GM12878 (cell line): Measurements from ENCODE around the gene IHH. TPM values are rescaled to one million over a fixed set of nuclear protein-coding genes. Genes with fewer than 3 reads are reported as not detected.

Source experiments
- ATAC-seq: fragments of 200-7000 bp; cut with Tn5 transposase; 3 replicates; pipeline ENCODE4 v1.9.1; 2020; ENCODE audit warnings: mild to moderate bottlenecking, moderate library complexity
- BruUV-seq: library from RNA; stranded (reverse); fragments of 400-500 nt; replicated peaks from 2 replicates; lab custom pipeline; 2021; lab: Mats Ljungman, UMichigan
- CTCF ChIA-PET: fragments of 300-600 bp; sonication (Branson Sonifier 250); formaldehyde crosslinking; extraction: SDS; loops from one replicate; lab custom pipeline; 2021; ENCODE audit warnings: inconsistent platforms; lab: Yijun Ruan, JAX
- POLR2A ChIA-PET: fragments of 350-600 bp; formaldehyde crosslinking; extraction: SDS; loops from one replicate; lab custom pipeline; 2021; ENCODE audit warnings: inconsistent platforms; lab: Charles Lee
- RAD21 ChIA-PET: fragments of 300-600 bp; sonication (Branson Sonifier 250); formaldehyde crosslinking; loops from one replicate; lab custom pipeline; 2023; ENCODE audit warnings: antibody characterized with exemption; ENCODE audit not compliant: unreplicated experiment; lab: Charles Lee
- SMC1A ChIA-PET: fragments of 300-600 bp; sonication (Branson Sonifier 250); formaldehyde crosslinking; loops from one replicate; lab custom pipeline; 2023; ENCODE audit not compliant: unreplicated experiment, uncharacterized antibody; lab: Charles Lee
- DNase-seq: peaks from one replicate; pipeline ENCODE4 v3.0.0-alpha.2; 2011; ENCODE audit warnings: low read depth, low spot score
- FAIRE-seq: peaks from 3 replicates; lab custom pipeline; 2011; peaks lifted over from hg19 to GRCh38; lab: Jason Lieb, UNC
- H2AFZ ChIP-seq: 2 replicates; pipeline ENCODE4 v1.6.0; 2011; ENCODE audit warnings: low read depth, low read length, control low read depth; ENCODE audit not compliant: control insufficient read depth
- H3K27ac ChIP-seq: 2 replicates; pipeline ENCODE4 v1.5.1; 2011; ENCODE audit warnings: control low read depth; ENCODE audit not compliant: control insufficient read depth, insufficient read depth
- H3K27me3 ChIP-seq, 2 experiments: replicated peaks in 1 of 2; 2 replicates each; pipeline versions ENCODE4 v1.6.0 to v1.6.1; 2011; ENCODE audit warnings: low read length in 1 of 2; ENCODE audit not compliant: control insufficient read depth in 2 of 2, insufficient read depth in 2 of 2
- H3K36me3 ChIP-seq, 2 experiments: 2 replicates each; pipeline ENCODE4 v1.5.1; 2011; ENCODE audit warnings: low read length in 1 of 2; ENCODE audit not compliant: control insufficient read depth in 2 of 2, insufficient read depth in 2 of 2
- H3K4me1 ChIP-seq: 2 replicates; pipeline ENCODE4 v1.6.1; 2011; ENCODE audit warnings: mild to moderate bottlenecking, low read length, moderate library complexity, mixed read lengths; ENCODE audit not compliant: control insufficient read depth, insufficient read depth
- H3K4me2 ChIP-seq: 2 replicates; pipeline ENCODE4 v1.6.0; 2011; ENCODE audit warnings: control low read depth; ENCODE audit not compliant: control insufficient read depth, insufficient read depth
- H3K4me3 ChIP-seq: fragments of 200-600 bp; sonication (generic); 2 replicates; pipeline ENCODE4 v1.5.1; 2016
- H3K79me2 ChIP-seq: 2 replicates; pipeline ENCODE4 v1.6.0; 2011; ENCODE audit warnings: low read length; ENCODE audit not compliant: control insufficient read depth, insufficient read depth
- H3K9ac ChIP-seq: 2 replicates; pipeline ENCODE4 v1.8.0; 2011; ENCODE audit warnings: low read length, control low read depth, mixed read lengths; ENCODE audit not compliant: control insufficient read depth, insufficient read depth
- H3K9me3 ChIP-seq: replicated peaks from 3 replicates; pipeline ENCODE4 v1.5.1; 2011; ENCODE audit warnings: mild to moderate bottlenecking, low read length; ENCODE audit not compliant: control insufficient read depth, insufficient read depth
- H4K20me1 ChIP-seq: 2 replicates; pipeline ENCODE4 v1.6.0; 2011; ENCODE audit not compliant: control insufficient read depth, insufficient read depth
- NFIC ChIP-seq: IDR thresholded peaks from 2 replicates; pipeline ENCODE4 v1.6.1; 2012; ENCODE audit warnings: low read depth, mild to moderate bottlenecking, inconsistent platforms, low read length, moderate library complexity
- NFYB ChIP-seq: IDR thresholded peaks from 2 replicates; pipeline ENCODE4 v1.6.1; 2011; ENCODE audit warnings: low read depth, mild to moderate bottlenecking, low read length, improper control_type of control experiment, moderate library complexity; ENCODE audit not compliant: insufficient read depth
- RAD21 ChIP-seq: IDR thresholded peaks from 2 replicates; pipeline ENCODE4 v1.6.1; 2011; ENCODE audit warnings: mild to moderate bottlenecking, low read depth, low read length, moderate library complexity; ENCODE audit not compliant: insufficient read depth
- SMAD1 ChIP-seq: fragments of 450-650 bp; IDR thresholded peaks from 2 replicates; pipeline ENCODE4 v1.6.1; 2018; ENCODE audit warnings: mild to moderate bottlenecking, low read depth; ENCODE audit not compliant: partially characterized antibody
- SMARCA5 ChIP-seq: fragments of 450-650 bp; IDR thresholded peaks from 2 replicates; pipeline ENCODE4 v1.6.1; 2017; ENCODE audit warnings: mild to moderate bottlenecking
- YY1 ChIP-seq: IDR thresholded peaks from 2 replicates; pipeline ENCODE4 v1.6.1; 2011; ENCODE audit warnings: low read depth, mild to moderate bottlenecking, low read length
- WGBS: methylation state at CpG from one replicate; pipeline ENCODE4 v1.1.6; 2016; ENCODE audit warnings: low lambda C conversion rate; ENCODE audit not compliant: insufficient replicate concordance, insufficient coverage; ENCODE audit errors: missing lambda C conversion rate; 5-methylcytosine and 5-hydroxymethylcytosine counted together
- in situ Hi-C: fragments of 300-500 bp; cut with MboI; formaldehyde crosslinking; loops from 9 replicates; pipeline ENCODE4 v1.14.3; 2018; ENCODE audit warnings: mixed read lengths
- intact Hi-C: fragments of 100-400 bp; cut with micrococcal nuclease; formaldehyde crosslinking; loops from one replicate; pipeline ENCODE4 v1.14.2; 2022; ENCODE audit not compliant: unreplicated experiment
- polyA plus RNA-seq, 11 experiments: library from polyadenylated mRNA; depleted of rRNA in 4 of 11; unstranded in 6 of 11; stranded (reverse) in 5 of 11; fragments of >200 nt; fragmentation: Nextera tagmentation in 4 of 11; fragmentation: Illumina TruSeq in 1 of 11; extraction: Ambion mirVana in 4 of 11; extraction: Trizol in 1 of 11; gene quantifications; 1 replicate in 1 of 11; 2 replicates in 10 of 11; pipeline versions ENCODE4 v1.2.1 to v1.2.3, GENCODE V29; 2011 to 2016; ENCODE audit warnings: inconsistent platforms in 2 of 11, missing spikeins in 2 of 11, low read depth in 1 of 11
- total RNA-seq, 4 experiments: library from RNA; depleted of rRNA in 3 of 4; stranded (reverse); fragments of >200 nt in 3 of 4; fragmentation: Illumina TruSeq in 1 of 4; extraction: Trizol in 1 of 4; gene quantifications; 2 replicates each; pipeline versions ENCODE4 v1.2.1 to v1.2.3, GENCODE V29; 2013 to 2021
- TF ChIP-seq, protein P1 (sequence below): IDR thresholded peaks from 2 replicates; pipeline ENCODE4 v1.6.1; 2012; ENCODE audit warnings: low read length, inconsistent platforms
- TF ChIP-seq, protein P2 (sequence below), 3 experiments: IDR thresholded peaks in 2 of 3; conservative IDR thresholded peaks in 1 of 3; 2 replicates each; pipeline ENCODE4 v1.5.1; 2011; ENCODE audit warnings: low read depth in 3 of 3, low read length in 3 of 3, mild to moderate bottlenecking in 3 of 3, control low read depth in 2 of 3, moderate library complexity in 2 of 3, inconsistent platforms in 1 of 3, mixed read lengths in 1 of 3; ENCODE audit not compliant: control insufficient read depth in 2 of 3, insufficient read depth in 1 of 3; ENCODE audit errors: extremely low read depth in 1 of 3
- TF ChIP-seq, protein P3 (sequence below): fragments of 450-650 bp; IDR thresholded peaks from 2 replicates; pipeline ENCODE4 v1.6.1; 2016; ENCODE audit warnings: mild to moderate bottlenecking

IHH gene
- total and polyA plus RNA-seq, 10 of the 15 experiments (the other 5 are each of a cell fraction or from before 2014, with no cell fraction given) = 0.04 TPM; not detected in 9

DNA sequence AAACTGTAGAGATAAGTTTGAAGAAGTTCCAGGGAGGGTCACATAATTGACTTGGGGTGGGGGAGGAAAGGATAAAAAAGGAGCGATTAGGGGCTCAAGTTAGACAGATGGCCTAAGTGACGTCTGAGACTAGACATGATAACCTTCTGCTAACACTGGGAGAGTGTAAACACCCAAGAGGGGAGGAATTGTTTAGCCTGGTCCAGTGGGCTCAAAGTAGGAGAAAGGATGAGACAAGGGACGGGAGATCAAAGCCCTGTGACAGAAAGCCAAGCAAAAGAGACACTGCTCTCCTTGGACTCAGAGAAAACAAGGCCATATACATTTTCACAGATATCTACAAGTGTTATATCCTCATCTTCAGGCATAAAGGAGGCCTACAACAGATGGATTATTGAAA is 45.5 kb upstream of the IHH start (continued):
- TF ChIP-seq, protein P1, sequence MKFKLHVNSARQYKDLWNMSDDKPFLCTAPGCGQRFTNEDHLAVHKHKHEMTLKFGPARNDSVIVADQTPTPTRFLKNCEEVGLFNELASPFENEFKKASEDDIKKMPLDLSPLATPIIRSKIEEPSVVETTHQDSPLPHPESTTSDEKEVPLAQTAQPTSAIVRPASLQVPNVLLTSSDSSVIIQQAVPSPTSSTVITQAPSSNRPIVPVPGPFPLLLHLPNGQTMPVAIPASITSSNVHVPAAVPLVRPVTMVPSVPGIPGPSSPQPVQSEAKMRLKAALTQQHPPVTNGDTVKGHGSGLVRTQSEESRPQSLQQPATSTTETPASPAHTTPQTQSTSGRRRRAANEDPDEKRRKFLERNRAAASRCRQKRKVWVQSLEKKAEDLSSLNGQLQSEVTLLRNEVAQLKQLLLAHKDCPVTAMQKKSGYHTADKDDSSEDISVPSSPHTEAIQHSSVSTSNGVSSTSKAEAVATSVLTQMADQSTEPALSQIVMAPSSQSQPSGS = no peak
- no peak for TF ChIP-seq SMAD1

DNA sequence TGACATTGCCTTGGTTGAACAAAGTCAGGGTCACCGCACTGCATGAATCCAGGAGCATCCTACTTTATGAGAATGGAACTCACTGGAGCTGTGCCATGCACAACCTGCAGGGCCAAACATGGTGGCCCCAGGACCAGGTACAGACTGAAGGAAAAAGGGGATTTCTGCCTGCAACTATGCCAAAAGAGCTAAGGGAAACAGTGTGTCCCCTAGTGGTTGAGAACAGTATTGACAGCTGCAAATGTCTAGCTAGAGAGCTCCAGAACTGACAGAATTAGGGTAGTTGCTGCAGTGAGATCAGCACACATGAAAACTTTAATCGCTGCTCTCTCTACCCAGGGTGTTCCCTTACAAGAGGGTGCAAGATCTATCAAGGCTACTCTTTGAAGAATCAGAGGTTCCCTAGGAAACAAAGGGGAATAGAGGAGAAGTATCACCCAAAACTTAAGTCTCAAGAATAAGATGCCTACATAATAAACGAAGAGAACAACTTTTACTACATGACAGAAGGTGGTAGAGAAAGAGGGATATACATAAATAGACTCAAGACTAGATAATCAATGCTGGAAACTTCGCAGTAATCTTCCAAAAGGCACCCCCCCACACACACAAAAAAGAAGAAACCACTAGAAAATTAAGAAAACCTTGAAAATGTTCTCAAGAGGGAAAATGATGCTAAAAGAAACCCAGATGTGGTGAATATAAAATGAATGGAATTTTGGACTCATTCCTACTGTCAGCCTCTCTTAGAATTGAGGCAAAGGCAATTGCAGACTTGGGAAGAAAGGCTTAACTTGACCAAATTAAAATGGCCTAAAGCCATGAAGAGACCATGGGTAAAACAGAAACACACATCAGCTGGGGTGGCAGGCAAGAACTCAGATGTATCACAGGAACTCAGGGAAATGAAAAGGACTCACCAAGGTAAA is 43.6 kb upstream of the IHH start:
- peak; percentile 27 for FAIRE-seq
- no peak overlapping the region for H3K4me3 ChIP-seq
- no peaks in the 10 kb centered on the region for H3K79me2 ChIP-seq
- no peaks in the 10 kb centered on the region; a peak in 1 of 4 replicates for H3K36me3 ChIP-seq
- no peak overlapping the region for H3K27ac ChIP-seq
- no peaks in the 10 kb centered on the region for H3K9me3 ChIP-seq
- in situ Hi-C loops = no loop called here
- DNase-seq = no peak
- no peak overlapping the region for H2AFZ ChIP-seq
- H3K4me2 ChIP-seq = no peak overlapping the region
- peak; percentile 97 for ATAC-seq
- CTCF ChIA-PET = interaction anchor here (0.6 to 10.8 kb wide), 34 partner anchors 8 to 252 kb away, joined by 3 to 365 read pairs (median 4); partner anchors contain the start of gene CFAP65
- intact Hi-C loops = loop anchor here (5.0 kb wide), 1 partner anchor 42 kb away; the partner anchor contains the start of gene IHH
- no TSS peak for BruUV-seq
- POLR2A ChIA-PET = interaction anchor here (1.0 kb wide), 1 partner anchor 24 kb away, joined by 3 read pairs; no protein-coding TSS in a partner anchor
- SMC1A ChIA-PET = interaction anchor here (0.6 to 4.1 kb wide), 22 partner anchors 9 to 228 kb away, joined by 3 to 57 read pairs (median 4); partner anchors contain the start of gene CFAP65
- RAD21 ChIA-PET = interaction anchor here (0.7 to 2.3 kb wide), 20 partner anchors 9 to 227 kb away, joined by 3 to 56 read pairs (median 4); no protein-coding TSS in a partner anchor
- WGBS = 52% methylated on average over 4 of the region's 4 CpGs
- no peaks in the 10 kb centered on the region for H3K27me3 ChIP-seq
- no peaks in the 10 kb centered on the region for H3K4me1 ChIP-seq
- no peaks in the 10 kb centered on the region for H4K20me1 ChIP-seq
- no peak overlapping the region for H3K9ac ChIP-seq
- TF ChIP-seq RAD21 = peak; percentile 54
- peak; percentile 45; the same call in 1 of the 2 replicates for TF ChIP-seq YY1
- TF ChIP-seq, protein P2, sequence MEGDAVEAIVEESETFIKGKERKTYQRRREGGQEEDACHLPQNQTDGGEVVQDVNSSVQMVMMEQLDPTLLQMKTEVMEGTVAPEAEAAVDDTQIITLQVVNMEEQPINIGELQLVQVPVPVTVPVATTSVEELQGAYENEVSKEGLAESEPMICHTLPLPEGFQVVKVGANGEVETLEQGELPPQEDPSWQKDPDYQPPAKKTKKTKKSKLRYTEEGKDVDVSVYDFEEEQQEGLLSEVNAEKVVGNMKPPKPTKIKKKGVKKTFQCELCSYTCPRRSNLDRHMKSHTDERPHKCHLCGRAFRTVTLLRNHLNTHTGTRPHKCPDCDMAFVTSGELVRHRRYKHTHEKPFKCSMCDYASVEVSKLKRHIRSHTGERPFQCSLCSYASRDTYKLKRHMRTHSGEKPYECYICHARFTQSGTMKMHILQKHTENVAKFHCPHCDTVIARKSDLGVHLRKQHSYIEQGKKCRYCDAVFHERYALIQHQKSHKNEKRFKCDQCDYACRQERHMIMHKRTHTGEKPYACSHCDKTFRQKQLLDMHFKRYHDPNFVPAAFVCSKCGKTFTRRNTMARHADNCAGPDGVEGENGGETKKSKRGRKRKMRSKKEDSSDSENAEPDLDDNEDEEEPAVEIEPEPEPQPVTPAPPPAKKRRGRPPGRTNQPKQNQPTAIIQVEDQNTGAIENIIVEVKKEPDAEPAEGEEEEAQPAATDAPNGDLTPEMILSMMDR (IDR thresholded peaks at IDR 0.05 in 2 of 3, conservative IDR thresholded peaks at IDR 0.05 in 1 of 3; ENCODE audit: control insufficient read depth in 2 of 3, extremely low read depth in 1 of 3, insufficient read depth in 1 of 3, low read depth in 3 of 3, low read length in 3 of 3) = peak; percentile 70 to 95 (median 90)
- TF ChIP-seq NFYB = no peak
- 0 out of 2 replicates have a peak, but pooled peaks have one; percentile 17 for TF ChIP-seq SMARCA5
- TF ChIP-seq, protein P3, sequence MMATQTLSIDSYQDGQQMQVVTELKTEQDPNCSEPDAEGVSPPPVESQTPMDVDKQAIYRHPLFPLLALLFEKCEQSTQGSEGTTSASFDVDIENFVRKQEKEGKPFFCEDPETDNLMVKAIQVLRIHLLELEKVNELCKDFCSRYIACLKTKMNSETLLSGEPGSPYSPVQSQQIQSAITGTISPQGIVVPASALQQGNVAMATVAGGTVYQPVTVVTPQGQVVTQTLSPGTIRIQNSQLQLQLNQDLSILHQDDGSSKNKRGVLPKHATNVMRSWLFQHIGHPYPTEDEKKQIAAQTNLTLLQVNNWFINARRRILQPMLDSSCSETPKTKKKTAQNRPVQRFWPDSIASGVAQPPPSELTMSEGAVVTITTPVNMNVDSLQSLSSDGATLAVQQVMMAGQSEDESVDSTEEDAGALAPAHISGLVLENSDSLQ = peak; percentile 20; the same call in 1 of the 2 replicates
- TF ChIP-seq NFIC = no peak
